Stimulated activated CD4-positive, alpha-beta T cell treated with anti-CD3 and anti-CD28 coated beads, Interleukin-1b, Interleukin-23, amount 100 ng/mL, for 24 hours (primary cell): ENCODE measurements around the gene TMEM132C.

Experiments
- DNase-seq, 4 experiments: peaks; one replicate each; pipeline ENCODE4 v3.0.0-alpha.2; 2020; ENCODE audit warnings: low read depth in 4 of 4, low spot score in 1 of 4

TMEM132C gene

DNA sequence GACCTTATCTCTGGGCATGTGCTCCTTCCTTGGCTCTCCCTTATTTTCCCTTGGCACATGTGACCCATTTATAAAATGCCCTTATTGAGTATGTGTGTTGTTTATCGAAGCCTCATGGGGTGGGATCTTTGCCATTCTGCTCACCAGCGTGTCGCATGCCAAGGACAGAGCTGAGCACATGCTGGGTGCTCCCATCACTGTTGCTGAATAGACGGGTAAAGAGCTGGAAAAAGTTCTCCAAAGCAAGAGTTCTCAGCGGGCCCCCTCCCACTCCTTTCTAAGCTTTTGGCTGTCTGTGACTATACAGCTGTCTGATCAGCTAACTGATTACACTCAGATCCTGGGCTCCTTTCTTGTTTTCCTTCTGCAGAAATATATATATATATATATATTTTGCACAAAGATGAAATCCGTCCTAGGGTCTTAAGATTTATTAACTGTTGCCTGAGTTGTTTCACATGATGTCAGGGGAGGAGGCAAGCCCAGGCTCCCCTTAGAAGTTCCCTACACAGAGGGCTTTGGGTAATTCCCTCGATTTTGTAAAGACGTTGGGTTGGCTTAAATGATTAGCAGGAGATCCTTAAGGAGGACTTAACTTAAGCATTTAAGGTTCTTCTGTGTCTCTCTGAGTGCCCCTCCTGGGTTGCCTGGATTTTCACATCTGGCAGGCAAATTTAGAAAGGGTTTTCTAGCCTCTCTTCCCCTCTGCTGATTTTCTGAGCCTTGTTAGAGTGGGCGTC lies 71.6 kb downstream of the TMEM132C start:
- DNase-seq, result no peak

DNA sequence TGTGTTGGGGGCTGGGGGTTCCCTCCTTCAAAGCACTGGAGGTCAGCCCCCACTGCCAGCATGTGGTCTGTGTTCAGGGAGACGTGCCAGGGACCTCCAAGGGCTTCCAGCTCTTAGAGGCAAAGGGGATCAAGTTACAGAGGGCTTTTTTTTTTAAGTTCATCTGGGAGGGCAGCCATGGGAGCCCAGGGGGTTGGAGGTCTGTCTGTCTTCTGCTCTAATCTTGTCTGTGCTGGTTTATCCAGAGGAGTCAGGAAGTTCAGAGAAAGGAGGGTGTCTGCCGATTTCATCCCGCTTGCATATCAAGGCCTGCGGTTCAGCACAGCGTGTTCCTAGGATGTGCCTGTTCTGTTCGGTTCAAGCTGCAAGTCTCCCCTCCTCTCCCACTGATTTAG lies 72.2 kb downstream of the TMEM132C start:
- no peak for DNase-seq

DNA sequence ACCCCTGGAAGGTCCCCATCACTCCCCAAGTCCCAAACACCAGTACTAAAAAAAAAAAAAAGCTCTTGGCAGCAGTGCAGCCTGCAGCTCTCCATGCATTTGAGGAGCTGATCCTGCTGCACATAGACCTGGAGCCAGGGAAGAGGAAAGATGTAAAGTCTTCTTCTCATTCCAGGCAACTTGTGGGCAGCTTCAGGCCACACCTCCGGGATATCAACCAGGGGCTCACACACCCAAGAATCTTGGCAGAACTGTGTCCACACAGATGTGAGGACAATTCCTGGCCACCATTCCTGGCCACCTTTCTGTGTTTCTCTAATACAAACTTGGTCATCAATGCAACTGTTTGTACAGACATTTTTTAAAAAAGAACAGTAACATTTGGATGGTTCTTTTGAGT lies 72.7 kb downstream of the TMEM132C start:
- DNase-seq, result no peak

DNA sequence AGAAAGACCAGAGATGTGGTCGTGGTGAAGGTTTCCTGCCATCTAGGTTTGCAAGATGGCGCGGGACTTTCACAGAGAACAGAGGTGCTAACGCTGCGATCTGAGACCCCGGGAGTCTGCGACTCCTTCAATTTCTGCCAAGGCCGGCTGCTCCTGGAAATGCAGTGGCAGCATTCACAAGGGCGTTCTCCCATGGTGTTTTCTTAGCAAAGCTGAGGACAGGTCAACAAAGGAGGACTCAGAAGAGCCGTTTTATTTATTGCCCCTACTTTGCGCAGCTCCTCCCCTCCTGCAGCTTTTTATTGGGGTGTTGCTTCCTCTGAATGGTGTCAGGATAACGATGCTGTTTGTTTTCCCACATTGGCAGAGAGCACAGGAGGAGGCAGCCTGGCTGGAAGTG lies 86.3 kb downstream of the TMEM132C start:
- DNase-seq, result no peak

DNA sequence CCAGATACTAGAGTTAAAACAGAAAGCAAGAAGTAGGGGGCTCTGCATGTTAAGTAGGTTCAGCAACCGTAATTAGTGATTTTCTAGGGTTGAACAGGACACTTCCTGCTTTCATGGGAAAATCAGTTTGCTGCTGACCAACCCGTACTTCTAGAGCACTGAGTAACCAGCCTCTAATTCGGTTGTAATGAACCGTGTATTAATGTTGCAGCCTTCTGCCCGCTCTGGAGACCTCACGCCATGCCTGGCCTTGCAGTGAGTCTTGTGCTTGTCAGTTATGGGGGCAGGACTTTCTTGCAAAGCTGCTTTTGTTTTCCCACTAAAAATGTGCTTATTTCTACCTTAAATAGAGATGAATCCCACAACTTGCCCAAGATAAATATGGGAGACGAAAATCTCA lies 89.6 kb downstream of the TMEM132C start:
- no peak for DNase-seq

DNA sequence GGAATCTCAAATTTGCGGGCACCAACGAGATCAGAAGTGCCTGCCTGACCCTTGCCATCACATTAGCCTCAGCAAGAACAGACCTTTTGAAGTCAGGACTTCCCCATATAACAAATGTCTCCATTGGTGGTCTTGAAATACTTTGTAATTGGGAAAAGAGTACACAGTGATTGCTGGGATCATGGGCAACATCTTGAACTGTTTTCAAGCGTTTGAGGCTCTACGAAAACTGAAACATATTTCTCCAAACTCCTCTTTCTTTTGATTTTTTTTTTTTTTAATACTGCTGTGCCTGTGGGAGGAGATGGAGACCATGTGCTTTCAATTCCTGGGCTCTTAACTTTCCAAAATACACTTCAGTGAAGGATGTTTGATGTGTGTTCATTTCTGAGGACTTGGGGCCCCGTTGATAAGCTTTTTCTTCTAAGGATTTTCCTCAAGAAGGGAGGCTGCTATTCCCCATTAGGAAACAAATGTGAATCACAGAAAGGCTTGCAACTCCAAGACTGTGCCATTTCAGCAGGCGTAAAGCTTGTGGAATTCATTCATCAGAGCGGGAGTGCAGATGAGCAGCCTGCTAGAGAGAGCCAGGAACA lies 94.5 kb downstream of the TMEM132C start:
- DNase-seq, result no peak

DNA sequence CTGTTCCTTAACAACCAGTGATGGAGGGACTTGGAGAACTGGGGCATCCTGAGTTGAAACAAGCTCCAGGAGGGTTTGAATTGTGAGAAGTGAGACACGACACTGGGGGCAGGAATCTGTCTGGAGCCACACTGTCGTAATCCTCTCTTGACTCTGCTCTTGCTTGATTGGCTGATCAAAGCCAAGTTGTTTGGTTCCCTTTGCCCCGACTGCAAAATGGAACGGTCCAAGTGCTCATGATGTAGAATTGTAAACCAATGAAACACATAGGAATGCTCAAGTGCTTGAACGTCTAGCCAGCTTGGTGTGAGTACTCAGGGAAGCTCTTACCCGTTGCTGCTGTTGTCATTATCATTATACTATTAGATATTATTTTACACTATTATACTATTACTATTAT lies 98.1 kb downstream of the TMEM132C start:
- no peak for DNase-seq

DNA sequence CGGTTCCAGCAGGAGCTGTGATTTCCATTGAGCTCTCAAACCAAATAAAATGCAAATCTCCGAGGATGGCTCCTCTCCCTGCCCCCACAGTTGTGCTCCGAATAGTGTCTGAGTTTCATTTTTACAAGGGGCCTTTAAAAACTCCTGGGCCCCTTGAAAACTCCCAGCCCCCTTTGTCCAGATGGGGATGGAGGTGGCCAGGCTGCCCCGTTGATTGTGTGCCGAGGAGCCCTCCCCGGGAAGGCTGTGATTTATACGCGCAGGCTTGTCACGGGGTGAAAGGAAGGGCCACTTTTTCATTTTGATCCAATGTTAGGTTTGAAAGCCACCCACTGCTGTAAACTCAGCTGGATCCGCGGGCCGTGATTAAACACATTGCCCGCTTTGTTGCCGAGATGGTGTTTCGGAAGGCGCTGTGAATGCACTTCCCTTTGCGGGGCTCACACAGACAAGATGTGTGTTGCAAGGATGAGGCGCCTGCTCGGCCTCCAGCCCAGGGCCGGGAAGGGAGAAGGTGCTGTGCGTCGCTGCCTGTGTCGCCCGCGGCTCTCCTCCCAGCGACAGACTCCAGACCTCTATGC lies 98.8 kb downstream of the TMEM132C start:
- no peak for DNase-seq

DNA sequence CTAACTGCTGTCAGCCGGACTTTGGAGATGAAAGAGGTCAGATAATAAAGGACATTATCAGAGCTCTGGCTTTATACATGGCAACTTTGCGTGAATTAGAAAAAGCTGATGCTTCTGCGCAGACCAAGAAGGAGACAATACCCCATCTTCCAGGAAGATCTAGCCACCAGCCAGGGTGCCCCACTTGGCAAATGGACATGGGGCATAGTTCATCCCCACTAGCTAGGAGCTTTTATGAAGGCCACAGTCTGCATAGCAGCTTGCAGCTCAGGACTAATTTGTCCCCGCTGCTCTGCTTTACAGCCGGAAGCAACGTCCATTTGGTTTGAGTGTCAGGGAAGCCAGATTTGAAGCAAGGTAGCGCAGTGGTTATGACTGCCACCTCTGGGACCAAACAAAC lies 101.0 kb downstream of the TMEM132C start:
- no peak for DNase-seq

DNA sequence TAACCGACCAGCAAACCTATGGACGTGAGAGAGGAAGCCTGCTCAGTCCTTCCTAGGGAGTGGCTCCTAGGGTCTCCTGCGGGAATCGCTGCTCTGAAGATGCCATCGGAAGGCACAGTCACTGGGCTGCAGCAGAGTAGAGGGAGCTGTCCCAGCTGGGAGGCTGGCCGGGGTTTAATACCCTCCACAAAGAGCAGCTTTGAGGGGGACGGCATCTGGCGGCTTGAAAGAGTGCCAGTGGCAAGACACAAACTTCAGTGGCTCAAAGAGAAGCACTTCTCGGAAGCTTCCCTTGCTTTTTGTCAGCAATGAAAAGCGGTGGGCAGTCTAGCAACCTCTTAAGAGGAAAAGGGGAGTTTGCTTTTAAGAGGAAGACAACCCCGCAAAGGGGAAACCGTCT lies 114.6 kb downstream of the TMEM132C start:
- no peak for DNase-seq

DNA sequence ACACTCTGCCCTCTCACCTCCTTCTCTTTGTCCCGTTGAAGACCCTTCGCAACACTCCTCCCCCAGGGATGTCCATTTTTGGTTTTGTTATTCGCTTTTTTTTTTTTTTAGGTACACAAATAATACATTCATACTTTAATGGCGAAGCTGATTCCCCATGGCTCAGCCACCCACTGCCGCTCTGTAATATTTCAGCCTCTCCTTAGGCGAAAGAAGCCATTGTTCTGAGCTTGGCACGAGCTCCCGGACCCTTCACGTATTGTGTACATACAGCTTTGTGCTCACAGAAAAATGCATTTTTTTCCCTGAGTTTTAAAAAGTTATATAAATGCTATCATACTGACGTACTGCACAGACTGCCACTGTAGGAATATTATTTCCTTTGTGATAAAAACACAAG lies 115.0 kb downstream of the TMEM132C start:
- DNase-seq, result no peak

DNA sequence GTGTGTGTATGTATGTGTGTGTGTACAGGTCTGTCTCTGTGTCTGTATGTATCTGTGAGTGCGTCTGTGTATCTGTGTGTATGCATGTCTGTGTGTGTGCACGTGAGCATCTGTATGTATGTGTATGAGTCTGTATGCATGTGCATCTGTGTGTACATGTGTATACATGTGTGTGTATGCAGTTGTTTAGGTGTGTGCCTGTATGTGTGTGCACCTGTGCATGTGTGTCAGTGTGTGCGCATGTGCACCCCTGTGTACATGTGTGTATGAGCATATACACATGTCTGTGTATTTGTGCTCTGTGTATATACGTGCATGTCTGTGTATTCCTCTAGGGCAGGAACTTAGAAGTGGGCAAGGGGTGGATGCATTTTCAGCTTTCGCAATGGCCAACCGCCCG lies 116.0 kb downstream of the TMEM132C start:
- DNase-seq, result no peak

DNA sequence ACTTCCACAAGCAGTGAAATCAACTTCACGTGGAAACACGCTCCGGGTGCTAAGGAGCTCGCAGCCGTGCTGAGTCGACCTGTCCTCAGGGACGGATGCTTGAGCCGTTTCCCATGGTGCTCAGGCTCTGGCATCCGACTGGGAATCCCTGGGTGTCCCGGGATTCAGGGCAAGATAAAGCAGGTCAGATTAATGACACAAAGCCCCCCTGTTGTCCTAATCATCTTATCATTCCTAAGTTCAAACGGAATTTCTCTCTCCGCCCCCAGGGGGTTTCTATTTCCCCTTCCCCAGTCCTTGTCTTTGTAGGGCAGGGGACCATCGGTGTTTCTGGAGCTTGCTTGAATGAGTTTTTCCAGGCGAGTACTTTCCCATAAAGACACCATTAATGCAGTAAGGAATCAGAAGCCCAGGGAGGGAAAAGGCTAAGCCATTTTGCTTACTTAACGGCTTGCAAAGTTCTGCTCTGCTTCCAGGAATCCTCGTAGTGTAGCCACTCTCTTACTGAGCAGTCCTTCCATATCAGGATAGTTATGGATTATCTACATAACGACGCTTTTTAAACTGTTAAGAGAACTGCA lies 116.5 kb downstream of the TMEM132C start:
- DNase-seq, result no peak

DNA sequence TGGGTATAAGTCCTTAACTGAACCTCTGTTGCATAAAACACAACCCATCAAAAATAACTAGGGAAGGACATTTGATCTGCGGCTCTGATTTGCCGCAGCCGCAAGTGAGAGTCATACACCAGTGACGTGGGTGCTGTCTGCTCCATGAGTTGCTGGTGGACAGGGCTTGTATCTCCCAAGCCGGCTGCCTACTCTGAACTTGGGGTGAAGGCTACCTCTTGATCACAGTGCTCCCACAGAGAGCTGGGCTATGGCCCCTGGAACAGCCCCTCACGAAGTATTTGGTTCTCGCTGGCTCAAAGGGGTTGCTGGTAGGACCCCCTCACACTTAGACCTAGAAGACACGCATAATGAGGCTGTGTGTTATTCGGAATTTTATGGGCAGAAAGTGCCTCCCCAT lies 118.8 kb downstream of the TMEM132C start:
- no peak for DNase-seq

DNA sequence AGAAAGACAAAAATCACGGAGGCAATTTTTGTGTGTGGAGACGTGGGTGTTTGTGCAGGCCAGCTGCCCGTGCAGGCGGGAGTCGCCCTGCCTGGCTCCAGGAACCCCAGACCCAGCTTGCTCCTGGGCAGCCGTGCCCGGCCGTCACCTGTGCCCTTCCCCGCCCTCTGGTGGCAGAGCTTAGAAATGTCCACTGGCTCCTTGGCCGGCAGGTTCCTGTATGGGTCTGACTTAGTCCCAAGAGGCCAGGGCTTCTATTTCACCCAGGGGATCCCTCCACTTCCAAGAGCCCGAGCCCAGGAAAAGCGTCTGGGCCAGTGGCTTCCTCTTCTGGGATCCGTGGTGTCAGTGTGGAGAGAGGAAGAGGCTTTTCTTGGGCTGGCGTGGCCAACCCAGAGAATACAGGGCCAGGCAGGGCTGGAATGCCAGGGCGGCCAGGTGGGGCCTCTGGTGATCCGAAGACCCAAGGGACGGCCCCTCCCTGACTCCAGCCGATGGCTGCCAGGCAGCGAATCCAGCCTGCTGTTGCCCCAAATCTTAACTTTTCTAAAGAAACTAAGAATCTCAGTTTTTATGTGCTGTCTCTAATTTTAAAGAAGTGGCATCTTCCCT lies 120.9 kb downstream of the TMEM132C start:
- DNase-seq, result peak in 1 of 4 experiments; percentile 14

DNA sequence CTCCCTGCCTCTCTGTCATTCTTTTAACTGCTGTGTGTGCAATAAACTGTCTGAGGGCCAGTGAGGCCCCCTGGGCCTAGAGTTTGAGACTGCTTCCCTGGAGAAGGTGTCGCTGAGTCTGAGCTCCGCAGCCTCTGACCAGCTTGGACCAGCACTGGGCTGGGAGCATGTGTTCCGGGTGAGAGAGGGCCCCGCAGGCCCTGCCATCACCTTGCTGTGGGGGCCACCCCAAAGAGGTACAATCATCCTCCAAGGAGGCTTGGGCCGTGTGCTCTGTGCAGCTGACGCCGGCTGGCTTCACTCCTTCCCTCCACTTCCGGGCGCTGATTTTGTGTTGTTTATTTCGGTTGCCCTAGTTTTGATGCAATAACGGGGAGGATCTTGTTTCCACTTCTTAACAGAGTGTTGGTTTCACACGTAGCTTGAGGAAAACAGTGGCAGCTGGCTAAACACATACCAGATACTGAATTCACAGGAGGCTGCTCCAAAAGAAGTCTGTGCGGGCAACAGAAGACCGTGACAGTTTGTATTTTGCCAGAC lies 121.6 kb downstream of the TMEM132C start:
- DNase-seq, result no peak

DNA sequence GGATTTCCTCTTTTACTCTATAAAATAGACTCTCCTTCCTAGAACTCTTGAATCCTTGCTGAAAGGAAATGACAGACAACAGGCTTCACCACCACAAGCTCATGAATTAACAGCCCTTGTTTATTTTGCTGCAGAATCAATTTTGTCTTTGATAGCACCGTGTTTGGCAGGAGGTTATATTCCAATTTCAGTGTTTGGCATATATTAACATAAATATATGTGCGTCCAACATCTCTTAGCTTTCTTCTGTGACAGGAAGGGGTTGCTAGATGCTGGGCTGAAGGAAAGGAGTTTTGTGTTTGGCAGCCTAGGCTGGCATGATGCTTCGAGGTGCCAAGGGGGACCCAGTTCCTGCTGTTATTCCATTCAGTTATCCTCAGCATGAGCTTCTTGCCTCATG lies 126.4 kb downstream of the TMEM132C start:
- no peak for DNase-seq

DNA sequence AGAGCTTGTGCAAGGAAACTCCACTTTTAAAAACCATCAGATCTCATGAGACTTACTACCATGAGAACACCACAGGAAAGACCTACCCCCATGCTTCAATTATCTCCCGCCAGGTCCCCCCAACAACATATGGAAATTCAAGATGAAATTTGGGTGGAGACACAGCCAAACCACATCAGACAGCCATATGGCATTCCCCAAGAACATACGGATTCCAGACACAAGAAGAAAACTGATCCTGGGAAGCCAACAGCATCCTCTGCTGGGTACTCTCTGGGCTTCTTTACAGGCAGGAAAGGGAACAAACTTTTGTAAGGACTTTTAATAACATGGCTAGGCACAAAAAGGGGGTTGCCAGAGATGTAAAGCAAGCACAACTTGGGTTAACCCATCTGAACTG lies 127.2 kb downstream of the TMEM132C start:
- DNase-seq, result no peak

DNA sequence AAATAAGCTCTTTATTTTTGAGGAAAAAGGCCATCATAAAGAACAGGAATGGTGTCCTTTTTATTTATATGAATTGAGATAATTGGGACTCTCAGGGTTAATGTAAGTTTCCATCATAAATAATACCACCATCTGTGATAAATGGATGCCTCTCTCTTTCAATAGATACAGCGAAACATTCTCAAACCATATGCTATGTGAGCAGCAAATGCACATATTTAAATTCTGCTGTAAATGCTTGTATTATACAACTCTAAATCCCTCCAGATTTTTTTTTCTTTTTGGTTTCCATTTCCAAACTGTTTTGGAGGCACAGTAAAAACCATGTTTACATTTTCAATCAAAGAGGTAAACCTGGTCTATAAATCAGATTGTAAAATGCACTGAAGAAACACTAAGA lies 132.3 kb downstream of the TMEM132C start:
- DNase-seq, result no peak

DNA sequence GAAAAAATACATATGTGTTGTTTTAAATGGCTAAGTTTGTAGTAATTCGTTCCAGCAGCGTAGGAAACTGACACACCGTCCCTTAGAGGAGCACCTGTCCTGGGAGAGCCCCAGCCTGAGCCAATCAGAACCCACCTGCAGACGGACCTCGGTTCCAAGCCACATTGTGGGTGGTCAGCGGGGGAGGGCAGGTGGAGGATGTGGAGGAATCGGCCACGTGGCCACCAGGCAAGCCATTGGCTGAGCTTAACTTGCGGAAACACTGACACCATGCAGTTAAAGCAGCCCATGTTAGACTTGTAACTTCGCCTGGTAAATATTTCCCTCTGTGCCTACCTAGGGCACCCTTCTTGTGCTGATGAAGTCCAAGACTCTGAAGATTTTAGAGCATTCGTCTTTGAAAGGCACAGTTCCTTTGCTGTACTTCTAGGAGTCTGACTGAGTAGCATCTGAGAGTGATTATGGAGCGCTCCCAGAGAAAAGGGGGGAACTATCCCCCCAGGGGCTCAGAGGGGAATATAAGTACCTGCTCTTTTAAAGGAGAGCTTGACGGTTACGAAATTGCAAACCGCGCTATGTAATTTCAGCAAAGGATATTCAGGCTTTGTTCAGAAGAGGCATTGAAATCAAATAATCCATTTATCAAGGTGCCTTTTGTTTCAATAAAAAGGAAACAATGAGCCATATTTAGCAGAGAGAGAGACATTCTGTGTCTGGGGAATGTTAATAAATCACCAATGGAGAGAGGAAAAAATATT lies 135.7 kb downstream of the TMEM132C start:
- no peak for DNase-seq

DNA sequence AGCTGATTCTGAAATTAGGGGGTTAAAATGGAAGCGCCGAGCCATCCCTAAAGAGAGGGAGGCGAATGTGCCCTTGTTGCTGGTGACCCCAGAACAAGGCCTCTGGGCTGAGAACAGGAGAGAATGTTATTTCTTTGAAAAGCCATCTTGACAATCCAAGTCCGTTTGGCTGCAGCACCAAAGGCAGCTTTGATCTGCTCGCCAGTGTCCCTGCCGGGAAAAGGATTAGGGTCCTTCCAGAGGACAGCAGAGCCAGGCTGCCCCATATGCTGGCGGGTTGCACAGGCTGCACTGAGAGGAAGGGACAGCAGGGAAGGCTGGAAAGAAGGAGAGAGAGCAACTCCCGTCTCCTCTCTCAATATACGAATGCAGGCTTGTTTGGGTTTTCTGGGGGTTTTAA lies 141.7 kb downstream of the TMEM132C start:
- DNase-seq, result no peak
